ENCODE data around the gene MOCOS.

The MOCOS gene

DNA sequence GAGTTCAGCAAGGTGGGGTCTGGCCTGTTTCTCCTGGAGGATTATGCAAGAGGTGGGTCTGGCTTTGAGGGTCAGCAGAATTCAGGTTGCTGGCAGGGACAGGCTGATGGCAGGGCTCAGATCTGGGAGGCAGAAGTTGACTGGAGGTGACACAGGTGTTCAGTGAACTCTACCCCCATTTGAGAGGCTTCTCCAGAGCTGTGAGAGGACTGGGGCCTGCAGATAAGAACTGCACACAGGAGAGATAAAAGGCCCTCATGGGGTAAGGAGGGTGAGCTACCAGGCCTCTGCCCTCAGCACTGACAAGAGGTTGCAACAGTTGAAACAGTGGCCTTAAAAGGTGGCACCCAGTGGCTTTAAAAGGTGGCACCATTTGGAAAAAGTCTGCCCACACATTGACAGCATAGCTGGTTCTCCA is 13.1 kb downstream of the MOCOS start:
- no peak for TF ChIP-seq CREB1 (IDR thresholded peaks at IDR 0.05; ENCODE audit: low read depth)
- TF ChIP-seq NFIC (IDR thresholded peaks at IDR 0.05): no peak
- no peak for TF ChIP-seq YY1 (IDR thresholded peaks at IDR 0.05; ENCODE audit: low read depth)
- no peak for TF ChIP-seq RAD21 (IDR thresholded peaks at IDR 0.05; ENCODE audit: low read depth)
- no peak for TF ChIP-seq FOXM1 (IDR thresholded peaks at IDR 0.05; ENCODE audit: borderline replicate concordance, low read depth)
- no peak for TF ChIP-seq EP300 (IDR thresholded peaks at IDR 0.05; ENCODE audit: borderline replicate concordance)
- TF ChIP-seq TEAD4 (IDR thresholded peaks at IDR 0.05): no peak
- no peak for TF ChIP-seq CEBPB (IDR thresholded peaks at IDR 0.05)
- no peak for TF ChIP-seq ZBTB7A (IDR thresholded peaks at IDR 0.05; ENCODE audit: low read depth)
- TF ChIP-seq EGR1 (IDR thresholded peaks at IDR 0.05): no peak
- TF ChIP-seq, protein P1, sequence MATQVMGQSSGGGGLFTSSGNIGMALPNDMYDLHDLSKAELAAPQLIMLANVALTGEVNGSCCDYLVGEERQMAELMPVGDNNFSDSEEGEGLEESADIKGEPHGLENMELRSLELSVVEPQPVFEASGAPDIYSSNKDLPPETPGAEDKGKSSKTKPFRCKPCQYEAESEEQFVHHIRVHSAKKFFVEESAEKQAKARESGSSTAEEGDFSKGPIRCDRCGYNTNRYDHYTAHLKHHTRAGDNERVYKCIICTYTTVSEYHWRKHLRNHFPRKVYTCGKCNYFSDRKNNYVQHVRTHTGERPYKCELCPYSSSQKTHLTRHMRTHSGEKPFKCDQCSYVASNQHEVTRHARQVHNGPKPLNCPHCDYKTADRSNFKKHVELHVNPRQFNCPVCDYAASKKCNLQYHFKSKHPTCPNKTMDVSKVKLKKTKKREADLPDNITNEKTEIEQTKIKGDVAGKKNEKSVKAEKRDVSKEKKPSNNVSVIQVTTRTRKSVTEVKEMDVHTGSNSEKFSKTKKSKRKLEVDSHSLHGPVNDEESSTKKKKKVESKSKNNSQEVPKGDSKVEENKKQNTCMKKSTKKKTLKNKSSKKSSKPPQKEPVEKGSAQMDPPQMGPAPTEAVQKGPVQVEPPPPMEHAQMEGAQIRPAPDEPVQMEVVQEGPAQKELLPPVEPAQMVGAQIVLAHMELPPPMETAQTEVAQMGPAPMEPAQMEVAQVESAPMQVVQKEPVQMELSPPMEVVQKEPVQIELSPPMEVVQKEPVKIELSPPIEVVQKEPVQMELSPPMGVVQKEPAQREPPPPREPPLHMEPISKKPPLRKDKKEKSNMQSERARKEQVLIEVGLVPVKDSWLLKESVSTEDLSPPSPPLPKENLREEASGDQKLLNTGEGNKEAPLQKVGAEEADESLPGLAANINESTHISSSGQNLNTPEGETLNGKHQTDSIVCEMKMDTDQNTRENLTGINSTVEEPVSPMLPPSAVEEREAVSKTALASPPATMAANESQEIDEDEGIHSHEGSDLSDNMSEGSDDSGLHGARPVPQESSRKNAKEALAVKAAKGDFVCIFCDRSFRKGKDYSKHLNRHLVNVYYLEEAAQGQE (IDR thresholded peaks at IDR 0.05; ENCODE audit: low read depth): no peak
- TF ChIP-seq, protein P2, sequence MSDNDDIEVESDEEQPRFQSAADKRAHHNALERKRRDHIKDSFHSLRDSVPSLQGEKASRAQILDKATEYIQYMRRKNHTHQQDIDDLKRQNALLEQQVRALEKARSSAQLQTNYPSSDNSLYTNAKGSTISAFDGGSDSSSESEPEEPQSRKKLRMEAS (IDR thresholded peaks at IDR 0.05): no peak

GRCh38 chr18:36201765-36202164 is 14.5 kb downstream of the MOCOS start:
- TF ChIP-seq YY1 (IDR thresholded peaks at IDR 0.05; ENCODE audit: low read depth) (no peak), FOXM1 (IDR thresholded peaks at IDR 0.05; ENCODE audit: borderline replicate concordance, low read depth) (no peak), RAD21 (IDR thresholded peaks at IDR 0.05; ENCODE audit: low read depth) (no peak), TAF1 (IDR thresholded peaks at IDR 0.05; ENCODE audit: low read depth) (no peak), TEAD4 (IDR thresholded peaks at IDR 0.05) (no peak), EGR1 (IDR thresholded peaks at IDR 0.05) (no peak), CEBPB (IDR thresholded peaks at IDR 0.05) (no peak), USF1 (IDR thresholded peaks at IDR 0.05) (no peak), CREB1 (IDR thresholded peaks at IDR 0.05; ENCODE audit: low read depth) (no peak), ZBTB7A (IDR thresholded peaks at IDR 0.05; ENCODE audit: low read depth) (no peak), EP300 (IDR thresholded peaks at IDR 0.05; ENCODE audit: borderline replicate concordance) (no peak)
- TF ChIP-seq, protein P2 (IDR thresholded peaks at IDR 0.05): no peak
- TF ChIP-seq, protein P1 (IDR thresholded peaks at IDR 0.05; ENCODE audit: low read depth): no peak

- no peak for TF ChIP-seq CEBPB (IDR thresholded peaks at IDR 0.05)
- no peak for TF ChIP-seq NFIC (IDR thresholded peaks at IDR 0.05)
- TF ChIP-seq YY1 (IDR thresholded peaks at IDR 0.05; ENCODE audit: low read depth): no peak
- no peak for TF ChIP-seq TEAD4 (IDR thresholded peaks at IDR 0.05)
- no peak for TF ChIP-seq USF1 (IDR thresholded peaks at IDR 0.05)
- TF ChIP-seq TAF1 (IDR thresholded peaks at IDR 0.05; ENCODE audit: low read depth): no peak
- no peak for TF ChIP-seq CREB1 (IDR thresholded peaks at IDR 0.05; ENCODE audit: low read depth)
- TF ChIP-seq RAD21 (IDR thresholded peaks at IDR 0.05; ENCODE audit: low read depth): no peak
- no peak for TF ChIP-seq EGR1 (IDR thresholded peaks at IDR 0.05)
- TF ChIP-seq EP300 (IDR thresholded peaks at IDR 0.05; ENCODE audit: borderline replicate concordance): no peak
These were observed 16.1 kb downstream of the MOCOS start for GRCh38 chr18:36203360-36203895.

DNA sequence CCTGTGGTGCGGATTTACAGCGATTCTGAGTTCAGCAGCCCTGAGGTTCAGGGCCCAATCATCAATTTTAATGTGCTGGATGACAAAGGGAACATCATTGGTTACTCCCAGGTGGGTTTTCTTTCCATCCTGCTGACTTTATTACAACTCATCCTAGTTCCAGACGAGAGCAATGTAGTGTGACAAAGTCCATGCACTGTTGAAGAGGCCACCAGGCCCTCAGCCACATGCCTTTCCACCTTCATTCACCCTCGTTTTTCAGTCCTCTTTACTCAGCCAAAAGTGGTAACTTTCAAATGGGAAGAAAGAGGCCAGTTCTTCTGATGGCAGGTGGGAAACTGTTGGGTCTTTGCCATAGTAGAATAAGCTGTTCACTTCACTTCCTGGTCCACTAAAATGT is 17.9 kb downstream of the MOCOS start:
- no peak for TF ChIP-seq ZBTB7A (IDR thresholded peaks at IDR 0.05; ENCODE audit: low read depth)
- no peak for TF ChIP-seq FOXM1 (IDR thresholded peaks at IDR 0.05; ENCODE audit: borderline replicate concordance, low read depth)
- no peak for TF ChIP-seq TCF12 (IDR thresholded peaks at IDR 0.05; ENCODE audit: low read depth)
- TF ChIP-seq, protein P1 (IDR thresholded peaks at IDR 0.05; ENCODE audit: low read depth): no peak
- no peak for TF ChIP-seq EGR1 (IDR thresholded peaks at IDR 0.05)
- no peak for TF ChIP-seq TEAD4 (IDR thresholded peaks at IDR 0.05)
- TF ChIP-seq EP300 (IDR thresholded peaks at IDR 0.05; ENCODE audit: borderline replicate concordance): no peak
- TF ChIP-seq RAD21 (IDR thresholded peaks at IDR 0.05; ENCODE audit: low read depth): no peak
- TF ChIP-seq USF1 (IDR thresholded peaks at IDR 0.05): no peak
- TF ChIP-seq, protein P2 (IDR thresholded peaks at IDR 0.05): no peak
- no peak for TF ChIP-seq NFIC (IDR thresholded peaks at IDR 0.05)
- no peak for TF ChIP-seq YY1 (IDR thresholded peaks at IDR 0.05; ENCODE audit: low read depth)
